Bronchial epithelial cell (primary cell): ENCODE measurements around the gene TTC27. TPM values are rescaled to one million over a fixed set of nuclear protein-coding genes. Genes with fewer than 3 reads are reported as not detected.

ENCODE experiments used
- DNase-seq: peaks from one replicate; pipeline ENCODE4 v3.0.0-alpha.2; 2010; ENCODE audit warnings: low read depth
- FAIRE-seq: peaks from 2 replicates; lab custom pipeline; 2011; peaks lifted over from hg19 to GRCh38; lab: Jason Lieb, UNC
- H3K27me3 ChIP-seq: 2 replicates; pipeline ENCODE4 v1.5.1; 2011; ENCODE audit warnings: low read length; ENCODE audit not compliant: control insufficient read depth, insufficient read depth
- H3K36me3 ChIP-seq: 2 replicates; pipeline ENCODE4 v1.5.1; 2011; ENCODE audit warnings: low read length; ENCODE audit not compliant: control insufficient read depth, insufficient read depth
- H3K4me3 ChIP-seq: 2 replicates; pipeline ENCODE4 v1.5.1; 2011; ENCODE audit warnings: mild to moderate bottlenecking, low read depth, low read length, control low read depth
- CTCF ChIP-seq: IDR thresholded peaks from 2 replicates; pipeline ENCODE4 v1.5.1; 2011; ENCODE audit warnings: mild to moderate bottlenecking, moderate library complexity, low read length, control low read depth, inconsistent platforms; ENCODE audit not compliant: insufficient read depth, severe bottlenecking
- total RNA-seq: library from RNA; depleted of rRNA; stranded (reverse); fragments of >200 nt; gene quantifications from 2 replicates; pipeline ENCODE4 v1.2.1, GENCODE V29; 2014

The TTC27 gene
- total RNA-seq, 1 donor from 2014 or later, result 25.3 TPM

- TF ChIP-seq CTCF, result no peak
- peaks cover 2% of the 10 kb centered on the region for H3K36me3 ChIP-seq
- no peak for FAIRE-seq
- DNase-seq, result no peak
- no peaks in the 10 kb centered on the region for H3K27me3 ChIP-seq
- H3K4me3 ChIP-seq, result no peak overlapping the region
Measured at GRCh38 chr2:32702303-32703064, 74.6 kb downstream of the TTC27 start.

GRCh38 chr2:32706815-32707579 lies 79.1 kb downstream of the TTC27 start:
- DNase-seq (no peak), FAIRE-seq (no peak)
- no peaks in the 10 kb centered on the region for H3K27me3 ChIP-seq
- H3K36me3 ChIP-seq, result no peaks in the 10 kb centered on the region
- no peak overlapping the region for H3K4me3 ChIP-seq
- no peak for TF ChIP-seq CTCF

- FAIRE-seq (no peak), DNase-seq (peak; percentile 85)
- no peak overlapping the region for H3K4me3 ChIP-seq
- H3K27me3 ChIP-seq, result no peaks in the 10 kb centered on the region
- no peaks in the 10 kb centered on the region for H3K36me3 ChIP-seq
- no peak for TF ChIP-seq CTCF
Measured at GRCh38 chr2:32711219-32711618, 83.4 kb downstream of the TTC27 start.

GRCh38 chr2:32711908-32712501 lies 84.2 kb downstream of the TTC27 start:
- Histone ChIP-seq H3K27me3 (no peaks in the 10 kb centered on the region), H3K36me3 (no peaks in the 10 kb centered on the region), H3K4me3 (no peak overlapping the region)
- TF ChIP-seq CTCF, result no peak
- no peak for FAIRE-seq
- no peak for DNase-seq

GRCh38 chr2:32712870-32713269 lies 85.0 kb downstream of the TTC27 start:
- Histone ChIP-seq H3K27me3 (no peaks in the 10 kb centered on the region), H3K36me3 (no peaks in the 10 kb centered on the region), H3K4me3 (no peak overlapping the region)
- no peak for TF ChIP-seq CTCF
- FAIRE-seq (no peak), DNase-seq (peak; percentile 39)
